SK-N-SH (cell line): ENCODE measurements around the gene MCTP1. TPM values are rescaled to one million over a fixed set of nuclear protein-coding genes. Genes with fewer than 3 reads are reported as not detected.

Experiments used
- CTCF ChIA-PET: fragments of 300-600, 350-600 bp; formaldehyde crosslinking; extraction: SDS; loops from one replicate; lab custom pipeline; 2021; lab: Yijun Ruan, JAX
- POLR2A ChIA-PET: fragments of 350-600 bp; sonication (Branson Sonifier 250); formaldehyde crosslinking; extraction: SDS; loops from one replicate; lab custom pipeline; 2020; ENCODE audit warnings: antibody characterized with exemption, inconsistent platforms; lab: Yijun Ruan, JAX
- DNase-seq: peaks from one replicate; pipeline ENCODE4 v3.0.0; 2012
- H2AFZ ChIP-seq: fragments of 200-600 bp; sonication (generic); 2 replicates; pipeline ENCODE4 v1.8.1; 2016; ENCODE audit warnings: antibody characterized with exemption, mild to moderate bottlenecking, low read depth
- H3F3A ChIP-seq: fragments of 200-600 bp; sonication (generic); replicated peaks from 2 replicates; pipeline ENCODE3; 2016; ENCODE audit warnings: antibody characterized with exemption, mild to moderate bottlenecking; ENCODE audit not compliant: insufficient read depth
- H3K27ac ChIP-seq, 2 experiments: fragments of 200-500 bp in 1 of 2; fragments of 200-600 bp in 1 of 2; sonication (Bioruptor generic) in 1 of 2; sonication (generic), shearing (Covaris generic) in 1 of 2; 2 replicates each; pipeline versions ENCODE4 v1.5.1 to v1.6.1; 2014 to 2016; ENCODE audit warnings: low read depth in 2 of 2, inconsistent platforms in 1 of 2, low read length in 1 of 2, mild to moderate bottlenecking in 1 of 2, mixed read lengths in 1 of 2
- H3K27me3 ChIP-seq: fragments of 200-600 bp; sonication (generic), shearing (Covaris generic); 2 replicates; pipeline ENCODE4 v1.6.1; 2016; ENCODE audit warnings: mixed run types; ENCODE audit not compliant: insufficient read depth
- H3K36me3 ChIP-seq, 2 experiments: fragments of 200-500 bp in 1 of 2; fragments of 200-600 bp in 1 of 2; sonication (Bioruptor generic) in 1 of 2; sonication (generic) in 1 of 2; replicated peaks in 1 of 2; 2 replicates each; pipeline versions ENCODE3 to v1.5.1; 2014 to 2016; ENCODE audit warnings: low read length in 1 of 2, mild to moderate bottlenecking in 1 of 2; ENCODE audit not compliant: insufficient read depth in 2 of 2, control insufficient read depth in 1 of 2
- H3K4me1 ChIP-seq, 2 experiments: fragments of 200-500 bp in 1 of 2; fragments of 200-600 bp in 1 of 2; sonication (Bioruptor generic) in 1 of 2; sonication (generic), shearing (Covaris generic) in 1 of 2; 2 replicates each; pipeline versions ENCODE4 v1.5.1 to v1.6.1; 2014 to 2016; ENCODE audit warnings: low read depth in 1 of 2, low read length in 1 of 2, mixed run types in 1 of 2; ENCODE audit not compliant: insufficient read depth in 2 of 2, control insufficient read depth in 1 of 2
- H3K4me2 ChIP-seq: fragments of 200-600 bp; sonication (generic), shearing (Covaris generic); 2 replicates; pipeline ENCODE4 v1.6.1; 2017; ENCODE audit warnings: mixed run types
- H3K4me3 ChIP-seq, 2 experiments: fragments of 200-500 bp in 1 of 2; fragments of 200-600 bp in 1 of 2; sonication (Bioruptor generic) in 1 of 2; sonication (generic), shearing (Covaris generic) in 1 of 2; 2 replicates each; pipeline versions ENCODE4 v1.5.1 to v1.8.1; 2014 to 2016; ENCODE audit warnings: low read depth in 2 of 2, inconsistent platforms in 1 of 2, low read length in 1 of 2, mild to moderate bottlenecking in 1 of 2, mixed read lengths in 1 of 2, moderate library complexity in 1 of 2
- H3K79me2 ChIP-seq: fragments of 200-600 bp; sonication (generic); 2 replicates; pipeline ENCODE4 v1.8.1; 2017; ENCODE audit warnings: mild to moderate bottlenecking; ENCODE audit not compliant: insufficient read depth
- H3K9ac ChIP-seq: fragments of 200-600 bp; sonication (generic); 2 replicates; pipeline ENCODE4 v1.6.1; 2017; ENCODE audit warnings: mixed run types
- H3K9me2 ChIP-seq: fragments of 200-600 bp; sonication (generic); 2 replicates; pipeline ENCODE4 v1.6.1; 2017; ENCODE audit warnings: mixed run types
- H3K9me3 ChIP-seq: fragments of 200-600 bp; sonication (generic); 2 replicates; pipeline ENCODE4 v1.6.1; 2017; ENCODE audit warnings: mixed run types, mild to moderate bottlenecking, moderate library complexity
- H4K20me1 ChIP-seq: fragments of 200-600 bp; sonication (generic); 2 replicates; pipeline ENCODE4 v1.6.1; 2017; ENCODE audit warnings: mild to moderate bottlenecking, mixed run types; ENCODE audit not compliant: insufficient read depth
- CTCF ChIP-seq: fragments of 200-600 bp; sonication (generic); IDR thresholded peaks from 2 replicates; pipeline ENCODE4 v1.6.1; 2017; ENCODE audit warnings: antibody characterized with exemption, mild to moderate bottlenecking, moderate library complexity
- EZH2phosphoT487 ChIP-seq: fragments of 200-600 bp; sonication (generic); IDR thresholded peaks from 2 replicates; pipeline ENCODE4 v1.6.1; 2017; ENCODE audit warnings: low read depth, mixed run types, mild to moderate bottlenecking, antibody characterized with exemption, moderate library complexity, borderline replicate concordance
- FOSL2 ChIP-seq: IDR thresholded peaks from 2 replicates; pipeline ENCODE4 v1.4.0; 2012; ENCODE audit warnings: low read depth, mild to moderate bottlenecking, moderate library complexity, borderline replicate concordance
- FOXM1 ChIP-seq: IDR thresholded peaks from 2 replicates; pipeline ENCODE4 v1.4.0; 2012; ENCODE audit warnings: low read depth, mild to moderate bottlenecking
- MEF2A ChIP-seq: IDR thresholded peaks from 2 replicates; pipeline ENCODE4 v1.4.0; 2012; ENCODE audit warnings: low read depth, borderline replicate concordance
- MXI1 ChIP-seq: IDR thresholded peaks from 2 replicates; pipeline ENCODE4 v1.6.1; 2012; ENCODE audit warnings: mild to moderate bottlenecking, low read depth, low read length, improper control_type of control experiment
- NFIC ChIP-seq: IDR thresholded peaks from 2 replicates; pipeline ENCODE4 v1.4.0; 2012; ENCODE audit warnings: borderline replicate concordance
- RAD21 ChIP-seq: IDR thresholded peaks from 2 replicates; pipeline ENCODE4 v1.6.1; 2012; ENCODE audit warnings: mild to moderate bottlenecking, low read length
- RCOR1 ChIP-seq: fragments of 150-350 bp; IDR thresholded peaks from 2 replicates; pipeline ENCODE4 v1.6.1; 2017; ENCODE audit warnings: antibody characterized with exemption, low read length
- REST ChIP-seq: IDR thresholded peaks from 2 replicates; pipeline ENCODE4 v1.6.1; 2012; ENCODE audit warnings: mild to moderate bottlenecking, low read depth, low read length, moderate library complexity
- RXRA ChIP-seq: IDR thresholded peaks from 2 replicates; pipeline ENCODE4 v1.4.0; 2012; ENCODE audit warnings: low read depth, mild to moderate bottlenecking, borderline replicate concordance
- SIN3A ChIP-seq: IDR thresholded peaks from 2 replicates; pipeline ENCODE4 v1.6.1; 2012; ENCODE audit warnings: low read depth, mild to moderate bottlenecking, low read length, moderate library complexity, borderline replicate concordance
- SMC3 ChIP-seq: IDR thresholded peaks from 2 replicates; pipeline ENCODE4 v1.6.1; 2012; ENCODE audit warnings: low read depth, low read length, improper control_type of control experiment
- TAF1 ChIP-seq: IDR thresholded peaks from 2 replicates; pipeline ENCODE4 v1.6.1; 2012; ENCODE audit warnings: low read depth, mild to moderate bottlenecking, low read length, moderate library complexity, borderline replicate concordance
- TCF12 ChIP-seq: IDR thresholded peaks from 2 replicates; pipeline ENCODE4 v1.4.0; 2012
- WGBS: methylation state at CpG from one replicate; pipeline ENCODE4 v1.1.6; 2017; ENCODE audit warnings: low lambda C conversion rate; 5-methylcytosine and 5-hydroxymethylcytosine counted together
- polyA plus RNA-seq, 3 experiments: library from polyadenylated mRNA; depleted of rRNA; stranded (reverse); fragments of >200 nt; gene quantifications; 2 replicates each; pipeline ENCODE4 v1.2.3, GENCODE V29; 2012
- TF ChIP-seq, protein P1 (sequence below): IDR thresholded peaks from 2 replicates; pipeline ENCODE4; 2012

Gene MCTP1
- polyA plus RNA-seq, 1 of the 3 experiments (the other 2 are of a cell fraction): 0.53 TPM

DNA sequence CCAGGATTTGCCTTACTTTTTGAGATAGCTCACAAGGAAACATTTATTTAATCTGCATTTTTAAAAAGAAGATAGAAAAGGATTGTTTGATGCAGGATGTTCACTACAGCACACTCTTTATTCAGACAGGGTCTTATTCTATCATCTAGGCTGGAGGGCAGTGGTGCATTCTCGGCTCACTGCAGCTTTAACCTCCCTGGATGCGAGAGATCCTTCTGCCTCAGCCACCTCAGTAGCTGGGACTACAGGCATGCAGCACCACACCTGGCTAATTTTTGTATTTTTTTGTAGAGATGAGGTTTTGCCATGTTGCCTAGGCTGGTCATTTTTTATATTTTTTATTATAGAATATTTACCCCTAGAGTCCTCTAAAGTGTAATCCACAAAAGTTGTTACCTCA lies 221.4 kb downstream of the MCTP1 start (continued):
- TF ChIP-seq REST: no peak
- no peak for TF ChIP-seq NFIC
- TF ChIP-seq, protein P1, sequence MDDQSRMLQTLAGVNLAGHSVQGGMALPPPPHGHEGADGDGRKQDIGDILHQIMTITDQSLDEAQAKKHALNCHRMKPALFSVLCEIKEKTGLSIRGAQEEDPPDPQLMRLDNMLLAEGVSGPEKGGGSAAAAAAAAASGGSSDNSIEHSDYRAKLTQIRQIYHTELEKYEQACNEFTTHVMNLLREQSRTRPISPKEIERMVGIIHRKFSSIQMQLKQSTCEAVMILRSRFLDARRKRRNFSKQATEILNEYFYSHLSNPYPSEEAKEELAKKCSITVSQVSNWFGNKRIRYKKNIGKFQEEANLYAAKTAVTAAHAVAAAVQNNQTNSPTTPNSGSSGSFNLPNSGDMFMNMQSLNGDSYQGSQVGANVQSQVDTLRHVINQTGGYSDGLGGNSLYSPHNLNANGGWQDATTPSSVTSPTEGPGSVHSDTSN: no peak
- TF ChIP-seq TAF1: no peak
- no peak for TF ChIP-seq EZH2phosphoT487
- TF ChIP-seq SIN3A: no peak

DNA sequence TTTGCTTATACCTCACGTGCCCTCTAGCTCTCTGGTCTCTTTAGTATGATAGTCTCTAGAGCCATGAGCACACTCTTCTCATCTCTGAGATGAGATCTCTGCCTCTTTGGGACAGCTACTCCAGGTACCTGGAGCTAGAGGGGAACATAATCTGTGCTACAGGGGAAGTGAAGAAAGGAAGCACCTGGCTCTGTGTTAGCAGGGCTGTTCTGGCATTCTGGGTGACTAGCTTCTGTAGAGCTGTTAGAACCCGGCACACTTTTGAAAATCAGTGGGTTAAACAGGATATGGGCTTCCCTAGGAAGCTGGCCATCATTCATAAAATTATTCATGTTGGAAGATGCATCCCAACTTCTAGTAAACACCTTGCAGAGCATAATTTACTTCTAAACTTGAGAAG lies 224.8 kb downstream of the MCTP1 start:
- TF ChIP-seq RCOR1: no peak
- TF ChIP-seq FOXM1: no peak
- TF ChIP-seq, all 33 proteins: peak for 0
- 0% methylated on average over 1 of the region's 2 CpGs for WGBS
- Histone ChIP-seq H3K36me3 (no peaks in the 10 kb centered on the region), H3K27ac (no peak overlapping the region), H3K4me3 (no peak overlapping the region), H3K9me2 (no peaks in the 10 kb centered on the region), H3K4me2 (no peak overlapping the region), H3K9me3 (no peaks in the 10 kb centered on the region), H3K4me1 (peaks cover 0 to 8% of the 10 kb centered on the region in 2 experiments; a peak in 1 of 4 replicates), H3K27me3 (peaks cover 6% of the 10 kb centered on the region; the same call in 1 of the 2 replicates), H2AFZ (no peak overlapping the region), H3K9ac (no peak overlapping the region), H3F3A (no peaks in the 10 kb centered on the region), H4K20me1 (no peaks in the 10 kb centered on the region), H3K79me2 (no peaks in the 10 kb centered on the region)
- ChIA-PET POLR2A (no interaction called here), CTCF (no interaction called here)
- DNase-seq: no peak

GRCh38 chr5:95059636-95060035 lies 225.3 kb downstream of the MCTP1 start:
- H3K4me1 ChIP-seq: peaks cover 0 to 8% of the 10 kb centered on the region in 2 experiments; a peak in 1 of 4 replicates
- H2AFZ ChIP-seq: no peak overlapping the region
- no peak for TF ChIP-seq FOXM1
- TF ChIP-seq RAD21: no peak
- no peak for TF ChIP-seq MXI1
- TF ChIP-seq SIN3A: no peak
- TF ChIP-seq TCF12: no peak
- TF ChIP-seq SMC3: no peak
- no peak for TF ChIP-seq FOSL2
- TF ChIP-seq CTCF: no peak
- no peak for TF ChIP-seq MEF2A
- TF ChIP-seq REST: no peak
- no peak for TF ChIP-seq RCOR1
- TF ChIP-seq RXRA: no peak
- no peak overlapping the region for H3K9ac ChIP-seq
- H3F3A ChIP-seq: no peaks in the 10 kb centered on the region
- H4K20me1 ChIP-seq: no peaks in the 10 kb centered on the region
- no peaks in the 10 kb centered on the region for H3K36me3 ChIP-seq
- no peaks in the 10 kb centered on the region for H3K9me3 ChIP-seq
- peaks cover 6% of the 10 kb centered on the region; the same call in 1 of the 2 replicates for H3K27me3 ChIP-seq
- H3K4me3 ChIP-seq: no peak overlapping the region
- no peaks in the 10 kb centered on the region for H3K9me2 ChIP-seq
- no peak overlapping the region for H3K4me2 ChIP-seq
- CTCF ChIA-PET: no interaction called here
- H3K27ac ChIP-seq: no peak overlapping the region
- DNase-seq: no peak
- POLR2A ChIA-PET: no interaction called here
- H3K79me2 ChIP-seq: no peaks in the 10 kb centered on the region
